A549 (cell line): ENCODE measurements around the gene SURF2. TPM values are rescaled to one million over a fixed set of nuclear protein-coding genes. Genes with fewer than 3 reads are reported as not detected.

ENCODE experiments used
- ATAC-seq, 2 experiments: fragments of 200-7000 bp in 1 of 2; fragments of >200 bp in 1 of 2; cut with Nextera tagmentation in 1 of 2; cut with Tn5 transposase in 1 of 2; 3 replicates each; pipeline versions ENCODE4 v1.8.0 to v1.9.1; 2018 to 2020; ENCODE audit warnings: mild to moderate bottlenecking in 1 of 2, moderate library complexity in 1 of 2
- CTCF ChIA-PET: fragments of 300-600 bp; sonication (Branson Sonifier 250); formaldehyde crosslinking; extraction: SDS; loops from one replicate; lab custom pipeline; 2021; ENCODE audit warnings: antibody characterized with exemption, inconsistent platforms; lab: Yijun Ruan, JAX
- POLR2A ChIA-PET: fragments of 350-600 bp; formaldehyde crosslinking; extraction: SDS; loops from one replicate; lab custom pipeline; 2021; ENCODE audit warnings: antibody characterized with exemption, inconsistent platforms; lab: Yijun Ruan, JAX
- DNase-seq, 2 experiments: peaks; one replicate each; pipeline versions ENCODE4 v3.0.0 to v3.0.0-alpha.2; 2011 to 2016; ENCODE audit warnings: low read depth in 1 of 2, low spot score in 1 of 2
- FAIRE-seq: peaks from 2 replicates; lab custom pipeline; 2011; peaks lifted over from hg19 to GRCh38; lab: Jason Lieb, UNC
- H3K27ac ChIP-seq, 2 experiments: fragments of >200 bp; sonication (Bioruptor Twin); formaldehyde crosslinking; 3 replicates each; pipeline ENCODE4 v1.5.1; 2016 to 2017
- H3K4me1 ChIP-seq: fragments of >200 bp; sonication (Bioruptor Twin); formaldehyde crosslinking; 3 replicates; pipeline ENCODE4 v1.6.1; 2016
- H3K4me2 ChIP-seq: fragments of >200 bp; sonication (Bioruptor Twin); formaldehyde crosslinking; 3 replicates; pipeline ENCODE4 v1.6.1; 2016
- H3K4me3 ChIP-seq: fragments of >200 bp; sonication (Bioruptor Twin); formaldehyde crosslinking; 3 replicates; pipeline ENCODE4 v1.5.1; 2016
- H3K9me3 ChIP-seq: fragments of >200 bp; sonication (Bioruptor Twin); formaldehyde crosslinking; 3 replicates; pipeline ENCODE4 v1.6.1; 2016
- CBX8 ChIP-seq: fragments of 200-600 bp; sonication (generic); IDR thresholded peaks from 2 replicates; pipeline ENCODE4 v1.6.1; 2016
- EHMT2 ChIP-seq: fragments of 200-600 bp; sonication (generic); IDR thresholded peaks from 2 replicates; pipeline ENCODE4 v1.6.1; 2016; ENCODE audit warnings: antibody characterized with exemption, low read depth, mild to moderate bottlenecking, moderate library complexity
- FOSL2 ChIP-seq, 2 experiments: fragments of 450-650 bp in 1 of 2; fragments of >200 bp in 1 of 2; sonication (Bioruptor Twin) in 1 of 2; formaldehyde crosslinking; IDR thresholded peaks; 2 replicates each; pipeline versions ENCODE4 v1.5.0 to v1.6.1; 2016 to 2020; ENCODE audit warnings: mild to moderate bottlenecking in 1 of 2, moderate library complexity in 1 of 2
- GATA3 ChIP-seq: IDR thresholded peaks from 2 replicates; pipeline ENCODE4 v1.6.1; 2012; ENCODE audit warnings: borderline replicate concordance
- HDAC2 ChIP-seq: fragments of 200-600 bp; sonication (generic); IDR thresholded peaks from 2 replicates; pipeline ENCODE4 v1.6.1; 2016
- HEYL ChIP-seq: fragments of 250-450 bp; sonication (Bioruptor Pico); IDR thresholded peaks from 2 replicates; pipeline ENCODE4 v1.8.0; 2021; ENCODE audit warnings: mild to moderate bottlenecking, moderate library complexity
- HMGXB4 ChIP-seq: fragments of 250-450 bp; sonication (Bioruptor Pico); IDR thresholded peaks from 2 replicates; pipeline ENCODE4 v1.5.0; 2021; ENCODE audit warnings: mild to moderate bottlenecking, moderate library complexity, borderline replicate concordance
- JUNB ChIP-seq: fragments of >200 bp; sonication (Bioruptor Twin); formaldehyde crosslinking; IDR thresholded peaks from 2 replicates; pipeline ENCODE4 v1.6.1; 2016
- KDM5A ChIP-seq: fragments of 200-600 bp; sonication (generic); IDR thresholded peaks from 2 replicates; pipeline ENCODE4 v1.6.1; 2016; ENCODE audit warnings: antibody characterized with exemption, mild to moderate bottlenecking
- MAX ChIP-seq: IDR thresholded peaks from 2 replicates; pipeline ENCODE4 v1.6.1; 2012
- MYC ChIP-seq: IDR thresholded peaks from 2 replicates; pipeline ENCODE4 v1.6.1; 2012; ENCODE audit warnings: mild to moderate bottlenecking, inconsistent platforms, low read length, improper control_type of control experiment, borderline replicate concordance
- NPAS2 ChIP-seq: fragments of 250-450 bp; sonication (Bioruptor Pico); IDR thresholded peaks from 2 replicates; pipeline ENCODE4 v1.8.0; 2022; ENCODE audit warnings: mild to moderate bottlenecking, moderate library complexity, borderline replicate concordance
- PBX3 ChIP-seq: IDR thresholded peaks from 2 replicates; pipeline ENCODE4 v1.6.1; 2012
- RARB ChIP-seq: fragments of 250-450 bp; sonication (Bioruptor Pico); IDR thresholded peaks from 2 replicates; pipeline ENCODE4 v1.8.0; 2021; ENCODE audit warnings: mild to moderate bottlenecking, moderate library complexity
- REST ChIP-seq: fragments of 200-600 bp; sonication (generic); IDR thresholded peaks from 2 replicates; pipeline ENCODE4 v1.6.1; 2016; ENCODE audit warnings: antibody characterized with exemption, mild to moderate bottlenecking, moderate library complexity
- SMC3 ChIP-seq: fragments of >200 bp; sonication (Bioruptor Twin); formaldehyde crosslinking; IDR thresholded peaks from 3 replicates; pipeline ENCODE4 v1.6.1; 2018; ENCODE audit warnings: inconsistent platforms
- SREBF2 ChIP-seq: fragments of 450-650 bp; IDR thresholded peaks from 2 replicates; pipeline ENCODE4 v1.6.1; 2014; ENCODE audit warnings: mild to moderate bottlenecking, moderate library complexity
- TP53 ChIP-seq: fragments of 250-450 bp; sonication (Bioruptor Pico); IDR thresholded peaks from 2 replicates; pipeline ENCODE4 v1.5.0; 2021; ENCODE audit warnings: mild to moderate bottlenecking, moderate library complexity
- USF2 ChIP-seq: fragments of 450-650 bp; IDR thresholded peaks from 2 replicates; pipeline ENCODE4 v1.6.1; 2014; ENCODE audit warnings: antibody characterized with exemption
- ZNF302 ChIP-seq: fragments of 250-450 bp; sonication (Bioruptor Pico); IDR thresholded peaks from 2 replicates; pipeline ENCODE4 v1.9.0; 2021; ENCODE audit warnings: inconsistent platforms, mild to moderate bottlenecking, moderate library complexity
- ZSCAN20 ChIP-seq: fragments of 250-450 bp; sonication (Bioruptor Pico); IDR thresholded peaks from 2 replicates; pipeline ENCODE4 v1.8.0; 2022; ENCODE audit warnings: mild to moderate bottlenecking, moderate library complexity
- WGBS: methylation state at CpG from one replicate; pipeline ENCODE4 v1.1.6; 2017; ENCODE audit errors: missing lambda C conversion rate; 5-methylcytosine and 5-hydroxymethylcytosine counted together
- polyA plus RNA-seq, 4 experiments: library from polyadenylated mRNA; depleted of rRNA in 3 of 4; stranded (reverse); fragments of >200 nt; fragmentation: RNase III in 1 of 4; extraction: RNeasy Plus Mini Kit Qiagen cat#74134 plus additional on column Dnase treatment in 1 of 4; gene quantifications; 2 replicates in 3 of 4; 3 replicates in 1 of 4; pipeline ENCODE4 v1.2.3, GENCODE V29; 2011 to 2017

SURF2 gene
- polyA plus RNA-seq, 2 of the 4 experiments (the other 2 are of a cell fraction): 25.2 to 34.9 TPM

- no peak for FAIRE-seq
- no peaks in the 10 kb centered on the region for H3K9me3 ChIP-seq
- TF ChIP-seq RARB (CRISPR knock-in tag) (no peak), HMGXB4 (CRISPR knock-in tag) (no peak), MAX (no peak), PBX3 (no peak), USF2 (no peak), SMC3 (no peak), FOSL2 (IDR thresholded peaks at IDR 0.05) (no peak), FOSL2 (CRISPR knock-in tag; IDR thresholded peaks at IDR 0.05) (no peak), TP53 (CRISPR knock-in tag) (no peak), ZSCAN20 (no peak), NPAS2 (no peak), JUNB (no peak), ZNF302 (CRISPR knock-in tag) (no peak), KDM5A (no peak), HDAC2 (no peak), REST (no peak), EHMT2 (no peak), GATA3 (no peak), CBX8 (no peak)
- TF ChIP-seq, all 56 proteins: peak for 0
- no peak overlapping the region for H3K4me3 ChIP-seq
- H3K4me2 ChIP-seq: no peak overlapping the region
- 80% methylated on average over 9 of the region's 9 CpGs for WGBS
- DNase-seq (no peak), ATAC-seq (no peak)
- CTCF ChIA-PET: interaction anchor here (0.7 to 4.2 kb wide), 4 partner anchors 9 to 38 kb away, joined by 3 to 21 read pairs (median 3); no protein-coding TSS in a partner anchor
- no peak overlapping the region for H3K27ac ChIP-seq
- no peaks in the 10 kb centered on the region for H3K4me1 ChIP-seq
- POLR2A ChIA-PET: interaction anchor here (0.5 kb wide), 1 partner anchor 31 kb away, joined by 4 read pairs; the partner anchor contains the start of genes SURF1 and SURF2
Measured at GRCh38 chr9:133387680-133388079, 31.3 kb downstream of the SURF2 start.

- ChIA-PET CTCF (interaction anchor here (1.0 to 1.2 kb wide), 3 partner anchors 12 to 241 kb away, joined by 3 to 4 read pairs (median 4); partner anchors contain the start of gene STKLD1), POLR2A (interaction anchor here (1.0 kb wide), 1 partner anchor 70 kb away, joined by 4 read pairs; the partner anchor contains the start of gene CACFD1)
- no peak for ATAC-seq
- H3K27ac ChIP-seq: no peak overlapping the region
- no peak overlapping the region for H3K4me2 ChIP-seq
- DNase-seq: no peak
- H3K4me3 ChIP-seq: no peak overlapping the region
- no peak for FAIRE-seq
- H3K9me3 ChIP-seq: no peaks in the 10 kb centered on the region
- TF ChIP-seq SREBF2 (no peak), SMC3 (no peak), HEYL (CRISPR knock-in tag) (no peak), MYC (no peak)
- no peaks in the 10 kb centered on the region for H3K4me1 ChIP-seq
- 96% methylated on average over 8 of the region's 12 CpGs for WGBS
Measured at GRCh38 chr9:133389025-133389557, 32.7 kb downstream of the SURF2 start.
